NCI-H460 (cell line): ENCODE data around the gene OPRL1. TPM values are rescaled to one million over a fixed set of nuclear protein-coding genes. Genes with fewer than 3 reads are reported as not detected.

Experiments
- DNase-seq: peaks from one replicate; pipeline ENCODE4 v3.0.0-alpha.2; 2016; ENCODE audit warnings: low read depth; ENCODE audit errors: extremely low read depth
- polyA plus RNA-seq: library from polyadenylated mRNA; depleted of rRNA; stranded (reverse); fragments of >200 nt; gene quantifications from 2 replicates; pipeline ENCODE4 v1.2.3, GENCODE V29; 2014; cell fraction: nucleus; rRNA removed
- total RNA-seq: library from RNA; depleted of rRNA; stranded (reverse); fragments of >200 nt; shearing (Covaris generic); gene quantifications from 2 replicates; pipeline ENCODE4 v1.2.3, GENCODE V29; 2014; rRNA removed

Gene OPRL1
- 0.17 and 0.32 TPM in 2 replicates for total RNA-seq
- polyA plus RNA-seq = 0.13 and 0.22 TPM in 2 replicates

- no peak for DNase-seq
Measured at GRCh38 chr20:64080013-64080812, at the start of gene OPRL1. TSS of gene OPRL1 (plus strand) at chr20:64080082. CDS start at chr20:64092721, 12,639 bp downstream.

DNA sequence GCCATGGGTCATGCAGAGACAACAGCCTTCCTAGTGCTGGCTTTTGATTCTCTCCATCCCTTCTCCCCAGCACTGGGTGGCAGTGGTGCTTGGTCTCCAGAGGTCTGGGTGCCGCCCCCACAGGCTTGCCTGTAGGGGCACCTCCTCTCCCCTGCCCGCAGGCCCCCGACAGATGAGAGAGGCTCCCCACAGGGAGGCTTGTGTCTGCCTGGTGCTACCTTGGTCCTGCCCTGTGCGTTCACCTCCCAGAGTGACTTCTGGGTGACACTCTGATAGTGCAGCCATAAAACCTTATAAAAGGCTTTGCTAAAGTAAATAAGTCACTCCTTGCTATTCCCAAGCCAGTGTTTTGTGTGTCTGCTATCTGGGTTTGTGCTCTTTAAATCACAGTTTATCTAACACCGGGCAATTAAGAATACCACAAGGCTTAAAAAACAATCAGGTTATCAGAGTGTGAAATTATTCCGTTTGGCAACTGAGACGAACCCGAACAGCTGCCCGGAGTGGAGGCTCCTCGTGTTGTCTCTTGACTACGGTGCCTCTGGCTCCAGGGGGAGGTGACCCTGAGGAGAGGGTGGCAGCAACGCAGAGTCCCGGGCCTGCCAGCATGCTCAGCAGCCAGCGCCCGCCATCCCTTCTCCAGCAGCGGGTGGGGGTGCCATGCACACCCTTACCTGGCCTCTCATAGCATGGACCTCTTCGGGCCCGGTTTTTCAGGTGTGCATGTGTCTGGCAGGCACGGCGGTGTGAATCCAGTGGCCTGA, 49.3 kb upstream of the OPRL1 start:
- DNase-seq = no peak

GRCh38 chr20:64031822-64032314, 48.0 kb upstream of the OPRL1 start:
- no peak for DNase-seq

GRCh38 chr20:64032706-64033624, 46.9 kb upstream of the OPRL1 start:
- DNase-seq = no peak

DNA sequence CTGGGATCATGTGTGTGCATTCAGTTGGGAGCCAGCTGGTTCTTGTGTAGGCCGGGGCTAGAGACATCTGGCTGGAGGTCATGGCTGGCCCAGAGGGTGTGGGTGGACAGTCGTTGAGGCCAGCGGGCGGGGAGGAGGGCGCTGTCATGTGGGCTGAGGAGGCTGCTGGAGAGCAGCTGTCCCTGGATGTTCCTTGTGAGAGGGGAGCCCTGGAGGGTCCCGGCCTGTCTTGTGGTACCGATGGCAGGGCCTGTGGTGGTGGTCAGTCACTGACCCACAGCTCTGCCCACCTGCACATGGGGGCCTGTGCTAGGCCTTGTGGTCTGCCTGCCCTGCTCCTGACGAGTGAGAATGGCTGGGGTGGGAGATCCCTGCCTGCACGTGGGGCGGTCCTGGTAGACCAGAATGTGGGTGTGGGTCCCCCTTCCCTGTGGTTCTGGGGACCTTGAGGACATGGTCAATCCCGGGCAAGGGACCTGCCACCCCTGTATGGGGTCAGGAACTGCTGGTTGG, 45.8 kb upstream of the OPRL1 start:
- DNase-seq = no peak

GRCh38 chr20:64035066-64035932, 44.6 kb upstream of the OPRL1 start:
- DNase-seq = no peak

DNA sequence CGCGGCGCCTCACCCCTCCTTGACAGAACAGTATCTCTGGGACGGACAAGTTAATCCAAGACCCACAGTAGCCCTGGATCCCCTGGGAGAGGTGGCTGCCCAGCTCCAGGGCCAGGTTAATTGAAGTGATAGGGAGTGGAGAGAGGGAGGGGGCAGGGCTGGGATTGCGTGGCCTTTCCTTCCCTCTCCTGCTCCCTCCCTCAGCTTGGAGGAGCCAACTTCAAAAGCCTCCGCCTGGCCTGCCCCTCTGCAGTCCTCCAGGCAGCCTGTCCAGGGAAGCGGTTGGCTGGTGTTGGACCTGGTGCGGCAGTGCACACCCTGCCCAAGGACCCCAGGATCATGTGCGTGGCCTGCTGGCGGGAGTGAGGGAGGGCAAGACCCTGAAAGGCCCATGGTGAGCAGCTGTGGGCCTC, 43.9 kb upstream of the OPRL1 start, which contains the start of gene C20orf204:
TSS of gene C20orf204 (plus strand) at position 250 of the 413 bp plus-strand sequence. CDS start at position 392, 142 bp downstream.
- DNase-seq = no peak

- DNase-seq = no peak
Measured at GRCh38 chr20:64036346-64037198, 43.3 kb upstream of the OPRL1 start.

DNA sequence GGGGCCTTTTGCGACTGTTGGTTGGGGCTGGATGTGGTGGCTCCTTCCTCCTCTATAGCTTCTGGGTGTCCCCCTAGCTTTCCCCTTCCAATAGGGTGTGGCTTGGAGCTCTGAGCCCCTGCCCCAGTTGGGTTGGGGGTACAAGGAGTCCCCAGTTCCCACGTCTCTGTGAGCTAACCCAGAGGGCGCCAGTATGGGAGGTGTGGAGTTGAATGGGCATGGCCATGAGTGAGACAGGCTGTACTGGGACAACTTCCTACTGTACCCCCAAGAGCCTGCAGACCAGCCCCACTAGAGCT, 42.7 kb upstream of the OPRL1 start:
- DNase-seq = no peak

GRCh38 chr20:64037498-64038213, 42.2 kb upstream of the OPRL1 start:
- no peak for DNase-seq

DNA sequence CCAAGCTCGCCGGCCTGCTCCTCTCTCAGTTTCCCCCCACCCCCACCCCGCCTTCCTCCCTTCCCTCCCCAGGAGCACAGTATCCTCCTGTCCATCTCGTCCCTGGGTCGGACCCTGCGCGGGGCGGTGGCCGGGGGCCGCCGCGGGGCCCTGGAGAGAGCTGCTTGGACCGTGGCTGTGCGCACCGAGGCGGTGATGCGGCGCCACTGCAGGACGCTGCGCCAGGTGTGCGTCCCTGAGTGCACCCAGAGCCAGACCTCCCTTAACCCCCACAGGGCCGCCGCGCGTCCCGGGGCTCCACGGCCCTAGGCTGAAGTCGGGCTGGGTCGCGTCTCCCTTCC, 41.7 kb upstream of the OPRL1 start:
- DNase-seq = no peak

DNA sequence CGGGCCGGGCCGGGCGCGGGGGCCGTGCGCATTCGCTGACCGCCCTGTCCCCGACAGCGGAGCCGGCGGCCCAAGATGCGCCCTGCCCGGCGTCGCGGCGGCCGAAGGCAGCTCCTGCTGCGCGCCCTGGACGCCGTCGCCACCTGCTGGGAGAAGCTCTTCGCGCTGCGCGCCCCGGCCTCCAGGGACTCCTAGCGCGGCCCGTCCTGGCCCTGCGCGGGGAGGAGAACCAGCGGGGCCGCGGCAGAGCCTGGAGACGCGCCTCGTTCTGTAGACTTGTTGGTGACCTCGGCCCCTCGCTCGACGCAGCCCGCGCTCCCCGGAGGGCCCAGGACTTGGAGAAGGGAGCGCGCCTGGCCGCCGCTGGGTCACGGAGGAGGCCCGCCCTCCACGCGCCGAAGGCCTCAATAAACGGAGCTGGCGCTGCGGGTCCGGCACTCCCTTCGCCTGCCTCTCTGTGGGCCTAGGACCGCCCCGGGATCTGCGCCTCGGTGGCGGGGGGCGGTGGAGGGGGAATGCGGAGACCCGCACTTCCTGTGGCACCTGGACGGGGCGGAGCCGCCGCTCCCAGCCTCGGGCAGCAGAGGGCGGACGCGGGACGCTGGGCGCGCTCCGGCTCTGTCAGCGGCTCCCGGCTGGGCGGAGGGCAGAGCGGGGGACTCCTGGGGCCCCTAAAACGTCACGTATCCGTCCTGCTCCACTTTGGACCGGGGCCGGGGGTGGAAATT, 41.2 kb upstream of the OPRL1 start:
- DNase-seq = peak; percentile 69

DNA sequence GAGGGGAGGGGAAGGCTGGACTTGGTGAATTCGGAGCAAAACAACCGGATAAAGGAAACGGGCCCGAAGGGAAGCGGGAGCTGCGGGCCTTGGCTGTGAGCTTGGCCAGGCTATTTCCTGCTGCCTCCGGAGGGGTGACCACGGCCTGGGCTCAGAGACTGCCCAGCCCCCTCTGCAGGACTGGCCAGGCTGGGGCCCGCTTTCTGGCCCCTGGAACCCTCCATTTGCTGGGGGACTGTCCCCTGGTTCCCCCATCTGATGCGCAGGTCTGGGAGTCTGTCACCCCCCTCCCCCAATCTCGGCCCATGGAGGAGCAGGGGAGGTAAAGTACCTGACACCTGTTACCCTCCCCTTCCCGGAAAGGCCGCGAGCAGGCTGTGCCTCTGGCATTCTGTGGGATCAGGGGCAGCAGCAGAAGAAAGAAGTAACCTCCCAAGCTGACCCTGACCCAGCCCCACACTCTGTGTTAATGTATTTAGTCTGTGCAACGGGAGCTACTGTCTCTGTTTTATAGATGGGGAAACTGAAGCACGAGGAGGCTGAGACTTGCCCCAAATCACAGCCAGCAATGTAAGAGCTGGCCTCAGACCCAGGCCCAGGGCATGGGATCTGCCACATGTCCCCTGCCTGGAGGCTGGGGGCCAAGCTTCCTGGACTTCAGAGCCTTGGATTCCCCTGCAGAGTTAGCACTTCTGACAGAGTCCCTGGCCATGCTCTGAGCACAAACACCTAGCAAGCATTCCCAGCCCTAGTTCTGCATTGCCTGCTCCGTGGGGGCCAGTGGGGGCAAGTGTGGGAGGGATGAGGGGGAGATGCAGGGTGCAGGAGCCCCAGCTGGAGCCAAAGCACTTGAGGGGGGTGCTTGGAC, 40.4 kb upstream of the OPRL1 start:
- DNase-seq = no peak

DNA sequence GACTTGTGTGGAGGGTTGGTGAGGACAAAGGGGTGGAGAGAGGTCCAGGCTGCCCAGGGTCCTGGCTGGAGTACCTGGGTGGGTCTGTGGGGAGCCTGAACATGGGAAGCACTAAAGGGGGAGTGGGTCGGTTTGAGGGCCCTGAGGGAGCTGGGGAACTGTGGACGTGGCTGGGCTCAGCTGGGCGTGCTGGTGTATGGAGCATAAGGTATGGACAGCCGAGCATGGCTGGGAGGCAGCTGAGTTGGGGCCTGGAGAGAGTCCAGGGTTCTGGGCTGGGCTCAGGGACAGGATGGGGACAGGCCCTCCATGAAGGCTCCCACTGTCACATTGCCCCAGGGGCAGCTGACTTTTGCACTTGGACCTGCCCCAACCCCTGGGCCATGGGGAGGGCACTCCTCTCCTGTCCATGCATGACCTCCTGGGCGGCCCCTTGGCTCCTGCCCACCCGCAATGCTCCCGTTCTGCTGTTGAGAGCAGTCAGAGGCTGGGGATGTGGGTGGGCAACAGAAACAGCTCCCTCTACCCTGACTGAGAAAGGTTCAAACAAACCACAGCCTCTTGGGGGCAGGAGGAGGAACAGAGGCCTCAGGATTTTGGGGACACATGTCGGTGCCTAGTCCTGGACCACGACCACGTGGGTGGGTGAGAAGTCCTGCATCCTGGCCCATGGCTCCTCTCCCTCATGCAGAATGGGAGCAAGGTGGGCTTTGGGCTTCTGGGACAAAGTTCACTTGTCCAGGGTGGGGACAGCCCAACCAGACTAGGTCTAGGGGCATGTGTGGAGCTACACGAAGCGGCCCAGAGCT, 39.4 kb upstream of the OPRL1 start:
- no peak for DNase-seq

GRCh38 chr20:64041040-64041780, 38.7 kb upstream of the OPRL1 start:
- no peak for DNase-seq
